GM19025 (cell line): ENCODE data around the gene TTC19.
"Not testable (repeated sequence)": the region's sequence is repeated elsewhere in the genome, so short reads cannot be mapped to it uniquely, and the experiment has no call there.

Experiments used
- ATAC-seq: cut with Tn5 transposase; IDR thresholded peaks from one replicate; pipeline ENCODE4 v1.9.1; 2021; ENCODE audit warnings: mild to moderate bottlenecking, low read depth, moderate library complexity; ENCODE audit not compliant: unreplicated experiment

The TTC19 gene

GRCh38 chr17:16025202-16025601 lies 25.6 kb downstream of the TTC19 start:
- ATAC-seq, result no peak

- ATAC-seq, result no peak
These were observed 27.3 kb downstream of the TTC19 start for GRCh38 chr17:16026895-16027294.

GRCh38 chr17:16027708-16028584 lies 28.3 kb downstream of the TTC19 start:
- peak; percentile 70 for ATAC-seq

GRCh38 chr17:16033729-16034349 lies 34.2 kb downstream of the TTC19 start:
- no peak for ATAC-seq

GRCh38 chr17:16036261-16036660 lies 36.6 kb downstream of the TTC19 start:
- ATAC-seq, result no peak

- no peak for ATAC-seq
These were observed 38.0 kb downstream of the TTC19 start for GRCh38 chr17:16037636-16038035.

- no peak for ATAC-seq
These were observed 41.2 kb downstream of the TTC19 start for GRCh38 chr17:16040710-16041251.

GRCh38 chr17:16044487-16044886 lies 44.9 kb downstream of the TTC19 start:
- ATAC-seq, result no peak

- no peak for ATAC-seq
These were observed 47.3 kb downstream of the TTC19 start for GRCh38 chr17:16046966-16047365.

GRCh38 chr17:16048811-16049449 lies 49.3 kb downstream of the TTC19 start:
- ATAC-seq, result no peak

GRCh38 chr17:16050844-16051243 lies 51.2 kb downstream of the TTC19 start:
- ATAC-seq, result no peak

- no peak for ATAC-seq
These were observed 52.9 kb downstream of the TTC19 start for GRCh38 chr17:16052486-16052885.

- not testable (repeated sequence) for ATAC-seq
These were observed 55.5 kb downstream of the TTC19 start for GRCh38 chr17:16055139-16055538.

GRCh38 chr17:16061631-16062030 lies 62.0 kb downstream of the TTC19 start:
- ATAC-seq, result no peak

- ATAC-seq, result no peak
These were observed 66.5 kb downstream of the TTC19 start for GRCh38 chr17:16066125-16066524.

- ATAC-seq, result no peak
These were observed 68.7 kb downstream of the TTC19 start for GRCh38 chr17:16068323-16068722.

- ATAC-seq, result no peak
These were observed 72.4 kb downstream of the TTC19 start for GRCh38 chr17:16072031-16072430.

GRCh38 chr17:16073845-16074244 lies 74.2 kb downstream of the TTC19 start:
- ATAC-seq, result no peak

GRCh38 chr17:16074423-16074822 lies 74.8 kb downstream of the TTC19 start:
- ATAC-seq, result no peak

- no peak for ATAC-seq
These were observed 76.3 kb downstream of the TTC19 start for GRCh38 chr17:16075949-16076348.
